Spinal cord (tissue), 10 donors: ENCODE results near the gene CDHR4. TPM values are rescaled to one million over a fixed set of nuclear protein-coding genes. Genes with fewer than 3 reads are reported as not detected.

Experiments used
- DNase-seq, 6 donors: peaks; one replicate each; pipeline versions ENCODE4 v3.0.0 to v3.0.0-alpha.2; 2013 to 2015; ENCODE audit warnings: low spot score in 6 of 6, low read depth in 4 of 6
- H3K27ac ChIP-seq: one replicate; pipeline ENCODE4 v1.5.1; 2013; ENCODE audit warnings: low read depth, low read length, control low read depth
- H3K27me3 ChIP-seq: one replicate; pipeline ENCODE4 v1.6.1; 2013; ENCODE audit warnings: low read length; ENCODE audit not compliant: control insufficient read depth, insufficient read depth
- H3K36me3 ChIP-seq: one replicate; pipeline ENCODE4 v1.6.1; 2013; ENCODE audit warnings: low read length; ENCODE audit not compliant: control insufficient read depth, insufficient read depth
- H3K4me1 ChIP-seq: one replicate; pipeline ENCODE4 v1.6.1; 2013; ENCODE audit warnings: low read length; ENCODE audit not compliant: control insufficient read depth, insufficient read depth
- H3K4me3 ChIP-seq: one replicate; pipeline ENCODE4 v1.5.1; 2013; ENCODE audit warnings: low read depth, low read length, control low read depth
- H3K9me3 ChIP-seq: one replicate; pipeline ENCODE4 v1.6.1; 2013; ENCODE audit warnings: low read length; ENCODE audit not compliant: control insufficient read depth, insufficient read depth
- WGBS: methylation state at CpG from one replicate; pipeline ENCODE4 v1.1.5; 2013; ENCODE audit warnings: missing lambda C conversion rate; ENCODE audit not compliant: insufficient coverage; 5-methylcytosine and 5-hydroxymethylcytosine counted together
- polyA plus RNA-seq, 2 donors: library from polyadenylated mRNA; unstranded; fragments of 120-200 nt; gene quantifications; one replicate each; pipeline ENCODE4 v1.2.1, GENCODE V29; 2013; ENCODE audit not compliant: insufficient read length in 2 of 2
- total RNA-seq, 2 donors: library from RNA; depleted of rRNA in 1 of 2; stranded (reverse); fragments of 120-200 nt in 1 of 2; fragments of >200 nt in 1 of 2; gene quantifications; one replicate each; pipeline versions ENCODE4 v1.2.3 to v1.2.4, GENCODE V29; 2013 to 2014
- donor health status: healthy.

CDHR4 gene
- total and polyA plus RNA-seq, 4 donors, result 0.10 to 0.59 (median 0.37) TPM

DNA sequence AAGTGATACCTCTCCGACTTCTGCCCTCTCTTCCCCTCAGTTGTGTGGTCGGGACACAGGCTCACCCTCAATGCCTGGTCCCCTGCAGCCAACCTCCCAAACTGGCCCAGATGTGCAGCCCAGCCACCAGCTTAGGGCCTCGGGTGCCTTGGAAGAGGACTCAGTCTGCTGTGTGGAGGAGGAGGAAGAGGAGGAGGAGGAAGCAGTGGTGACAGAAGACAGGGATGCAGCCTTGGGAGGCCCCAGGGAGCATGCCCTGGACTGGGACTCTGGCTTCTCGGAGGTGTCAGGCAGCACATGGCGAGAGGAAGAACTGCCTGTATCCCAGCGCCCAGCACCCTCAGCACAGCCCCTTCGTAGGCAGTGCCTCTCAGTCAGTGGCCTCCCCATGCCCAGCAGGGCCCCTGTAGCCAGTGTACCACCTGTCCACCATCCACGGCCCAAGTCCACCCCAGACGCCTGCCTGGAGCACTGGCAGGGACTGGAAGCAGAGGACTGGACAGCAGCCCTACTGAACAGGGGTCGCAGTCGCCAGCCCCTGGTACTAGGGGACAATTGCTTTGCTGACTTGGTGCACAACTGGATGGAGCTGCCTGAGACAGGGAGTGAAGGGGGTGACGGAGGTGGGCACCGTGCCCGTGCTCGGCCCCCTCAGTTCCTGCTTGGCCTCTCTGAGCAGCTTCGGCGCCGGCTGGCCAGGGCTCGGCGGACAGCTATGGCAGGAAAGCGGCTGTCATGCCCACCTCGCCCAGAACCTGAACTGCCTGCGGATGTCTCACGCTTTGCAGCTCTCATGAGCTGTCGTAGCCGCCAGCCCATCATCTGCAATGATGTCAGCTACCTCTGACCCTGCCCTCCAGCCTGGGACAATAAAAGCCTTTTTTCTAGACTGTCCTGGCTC lies 4.7 kb upstream of the CDHR4 start:
- Histone ChIP-seq H3K36me3 (peaks cover 16% of the 10 kb centered on the region), H3K27me3 (no peaks in the 10 kb centered on the region), H3K27ac (peak overlapping the region; percentile 85), H3K4me3 (peak overlapping the region; percentile 86), H3K9me3 (no peaks in the 10 kb centered on the region), H3K4me1 (peaks cover 56% of the 10 kb centered on the region)
- DNase-seq, result no peak
- 72% methylated on average over 24 of the region's 26 CpGs for WGBS

DNA sequence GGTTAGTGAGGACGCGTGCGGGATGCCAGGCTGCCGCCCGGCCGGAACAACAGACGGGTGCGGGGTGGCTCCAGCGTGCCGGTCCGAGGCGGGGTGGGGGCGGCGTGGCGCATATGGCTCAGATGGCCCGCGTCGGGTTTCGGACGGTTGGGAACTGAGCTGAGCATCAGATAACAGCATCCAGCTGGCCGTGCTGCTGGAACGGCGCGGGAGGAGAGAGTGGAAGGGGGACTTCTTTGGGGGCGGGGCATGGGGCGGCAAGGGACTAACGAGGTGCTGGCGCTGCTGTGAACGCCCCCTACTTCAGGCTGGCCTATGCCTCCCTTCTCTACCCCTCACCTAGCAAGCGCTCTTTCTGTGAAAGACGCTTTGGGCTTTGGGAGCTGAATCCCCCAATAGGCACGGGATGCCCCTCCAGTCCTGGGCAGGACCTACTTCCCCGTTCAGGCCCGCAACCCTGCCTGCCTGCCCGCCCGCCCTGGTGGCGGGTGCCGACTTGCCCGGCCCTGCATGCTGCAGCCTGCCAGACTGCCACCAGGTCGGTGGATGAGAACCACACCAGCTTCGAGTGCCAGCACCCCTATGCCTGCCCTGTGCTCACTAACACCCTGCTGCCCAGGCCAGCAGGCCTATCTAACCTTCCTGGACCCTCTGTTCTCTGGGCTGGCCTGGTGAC lies 3.9 kb upstream of the CDHR4 start:
- H3K4me1 ChIP-seq, result peaks cover 56% of the 10 kb centered on the region
- DNase-seq, result peak in 1 of 6 donors; percentile 73
- H3K27ac ChIP-seq, result peak overlapping the region; percentile 85
- peaks cover 14% of the 10 kb centered on the region for H3K36me3 ChIP-seq
- 2% methylated on average over 38 of the region's 41 CpGs for WGBS
- H3K9me3 ChIP-seq, result no peaks in the 10 kb centered on the region
- peak overlapping the region; percentile 86 for H3K4me3 ChIP-seq
- H3K27me3 ChIP-seq, result no peaks in the 10 kb centered on the region

DNA sequence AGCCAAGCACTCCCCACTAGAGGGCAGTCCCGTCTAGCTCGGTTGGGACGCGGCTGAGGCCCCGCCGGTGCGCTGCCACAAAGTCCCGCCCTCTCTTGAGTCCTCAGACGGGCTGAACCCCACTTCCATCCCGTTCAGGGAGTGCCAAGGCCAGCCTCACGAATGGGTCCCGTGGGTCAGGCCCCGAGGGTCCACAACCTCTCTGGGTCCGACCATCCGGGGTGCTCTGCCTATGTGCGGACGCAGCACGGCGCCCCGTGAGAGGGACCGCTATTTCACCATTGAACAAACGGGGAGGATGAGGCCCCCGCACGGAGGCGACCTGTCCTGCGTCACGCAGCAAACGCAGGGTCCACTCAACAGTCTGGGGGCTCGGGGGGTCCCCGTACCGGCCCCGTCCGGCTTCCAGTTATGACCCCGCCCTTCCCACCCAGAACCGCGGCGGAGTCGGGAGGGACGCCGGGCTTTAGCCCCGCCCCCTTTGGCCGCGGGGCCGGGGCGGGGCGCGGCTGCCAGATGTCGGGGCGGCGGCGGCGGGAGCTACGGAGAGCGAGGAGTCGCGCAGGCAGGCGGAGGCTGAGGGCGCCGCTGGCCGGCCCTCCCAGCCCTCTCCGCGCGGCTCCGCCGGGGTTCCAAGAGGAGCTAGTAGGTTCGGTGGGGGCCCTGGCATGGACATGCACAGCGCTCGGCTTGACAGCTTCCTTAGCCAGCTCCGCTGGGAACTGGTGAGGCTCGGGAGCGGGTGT lies 3.2 kb upstream of the CDHR4 start, which contains the start of gene INKA1:
INKA1 (plus strand) TSS at position 543 of the 746 bp plus-strand sequence; CDS start at position 675, 132 bp downstream.
- under 1% methylated on average over 71 of the region's 71 CpGs for WGBS
- H3K4me3 ChIP-seq, result peak within 1 kb of the TSS; percentile 86
- H3K36me3 ChIP-seq, result peaks cover 14% of the 10 kb centered on the region
- peak; percentile 82 to 96 (median 83) for DNase-seq
- no peaks in the 10 kb centered on the region for H3K27me3 ChIP-seq
- peak within 1 kb of the TSS; percentile 87 for H3K27ac ChIP-seq
- H3K9me3 ChIP-seq, result no peaks in the 10 kb centered on the region
- H3K4me1 ChIP-seq, result peaks cover 53% of the 10 kb centered on the region

DNA sequence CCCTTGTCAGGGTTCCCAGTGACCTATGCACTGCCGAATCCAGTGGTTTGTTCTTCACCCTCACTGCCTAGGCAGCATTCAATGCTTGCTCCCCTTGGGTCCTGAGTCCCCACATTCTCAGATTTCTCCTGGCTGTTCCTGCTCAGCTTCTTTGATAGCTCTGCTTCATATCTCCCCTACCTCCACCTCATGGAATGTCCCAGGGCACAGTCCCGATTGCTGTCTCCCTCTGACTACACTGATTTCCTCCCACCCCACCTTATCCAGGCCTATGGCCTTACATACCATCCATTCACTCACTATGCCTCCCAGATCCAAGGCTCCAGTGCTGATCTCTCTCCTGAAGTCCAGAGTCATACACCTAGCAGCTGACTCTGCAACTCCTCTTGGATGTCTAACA lies 1.5 kb upstream of the CDHR4 start:
- no peak overlapping the region for H3K4me3 ChIP-seq
- H3K9me3 ChIP-seq, result no peaks in the 10 kb centered on the region
- H3K27ac ChIP-seq, result no peak overlapping the region
- WGBS, result 86% methylated on average over 2 of the region's 2 CpGs
- DNase-seq, result no peak
- no peaks in the 10 kb centered on the region for H3K27me3 ChIP-seq
- H3K36me3 ChIP-seq, result peaks cover 14% of the 10 kb centered on the region
- peaks cover 36% of the 10 kb centered on the region for H3K4me1 ChIP-seq

DNA sequence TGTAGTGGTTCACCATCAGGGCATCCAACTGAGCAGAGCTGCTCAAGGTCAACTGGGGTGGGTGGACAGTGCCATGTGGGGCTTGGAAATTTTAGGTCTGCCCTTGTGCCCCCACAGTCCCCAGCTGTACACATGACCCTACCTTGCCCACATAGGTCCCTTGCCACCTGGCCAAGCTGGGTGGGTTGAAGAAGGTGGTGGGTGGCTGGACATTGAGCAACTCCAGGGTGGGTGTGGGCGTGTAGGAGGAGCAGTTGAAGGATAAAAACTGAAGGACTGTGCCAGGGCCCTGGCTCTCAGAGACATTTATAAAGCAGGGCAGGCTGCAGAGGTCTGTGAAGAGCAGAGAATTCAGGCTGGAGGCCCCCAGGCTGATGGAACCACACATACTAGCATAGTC lies 568 bp downstream of the CDHR4 start:
- no peak overlapping the region for H3K27ac ChIP-seq
- no peak overlapping the region for H3K4me3 ChIP-seq
- WGBS, result 50% methylated on average over 1 of the region's 1 CpG
- H3K4me1 ChIP-seq, result peaks cover 15% of the 10 kb centered on the region
- H3K27me3 ChIP-seq, result no peaks in the 10 kb centered on the region
- no peak for DNase-seq
- H3K9me3 ChIP-seq, result no peaks in the 10 kb centered on the region
- H3K36me3 ChIP-seq, result peaks cover 1% of the 10 kb centered on the region

DNA sequence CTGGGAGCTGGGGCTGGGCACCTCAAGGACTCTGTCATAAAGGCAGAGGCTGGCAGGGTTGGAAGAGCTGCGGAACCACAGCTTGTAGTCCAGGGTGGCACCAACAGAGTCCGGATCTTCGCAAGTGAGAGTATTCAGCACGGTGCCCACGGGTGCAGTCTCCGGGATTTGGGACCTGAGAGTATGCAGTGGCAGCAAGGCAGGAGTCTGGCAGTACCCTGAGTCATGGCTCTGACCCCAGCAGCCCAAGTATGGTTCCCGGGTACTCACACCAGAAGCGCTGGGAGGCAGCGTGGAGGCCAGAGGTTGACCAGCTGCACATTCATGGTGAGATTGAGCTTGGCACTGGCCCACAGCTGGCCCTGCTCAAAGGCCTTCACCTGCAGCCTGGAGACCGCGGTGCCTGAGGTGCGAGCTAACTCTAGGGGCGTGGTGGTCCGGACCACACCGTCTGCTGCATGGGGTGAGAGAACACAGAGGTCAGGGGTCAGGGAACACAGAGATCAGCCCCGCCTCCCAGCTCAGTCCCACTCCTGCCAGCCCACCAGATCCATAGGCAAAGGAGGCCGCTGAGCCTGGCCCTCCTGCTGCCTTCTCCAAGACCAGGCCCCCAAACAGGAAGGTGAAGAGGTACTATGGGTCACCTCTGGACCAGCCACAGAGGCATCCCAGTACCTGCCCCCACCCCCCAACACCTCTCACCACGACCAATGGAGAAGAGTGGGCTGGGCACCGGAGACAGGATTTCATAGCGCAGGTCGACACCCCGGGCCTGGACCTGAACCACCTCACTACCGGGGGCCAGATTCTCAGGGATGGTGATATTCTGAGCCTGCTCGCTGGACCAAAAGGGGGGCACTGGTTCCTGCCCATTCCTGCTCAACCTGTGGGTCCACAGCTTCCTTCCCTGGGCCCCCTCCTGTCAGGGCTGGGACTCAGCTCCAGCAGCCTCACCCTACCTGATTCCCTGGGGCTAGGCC lies 4.5 kb downstream of the CDHR4 start:
- WGBS, result 77% methylated on average over 24 of the region's 24 CpGs
- H3K27me3 ChIP-seq, result no peaks in the 10 kb centered on the region
- no peak for DNase-seq
- no peak overlapping the region for H3K4me3 ChIP-seq
- no peaks in the 10 kb centered on the region for H3K36me3 ChIP-seq
- no peaks in the 10 kb centered on the region for H3K9me3 ChIP-seq
- no peaks in the 10 kb centered on the region for H3K4me1 ChIP-seq
- no peak overlapping the region for H3K27ac ChIP-seq

DNA sequence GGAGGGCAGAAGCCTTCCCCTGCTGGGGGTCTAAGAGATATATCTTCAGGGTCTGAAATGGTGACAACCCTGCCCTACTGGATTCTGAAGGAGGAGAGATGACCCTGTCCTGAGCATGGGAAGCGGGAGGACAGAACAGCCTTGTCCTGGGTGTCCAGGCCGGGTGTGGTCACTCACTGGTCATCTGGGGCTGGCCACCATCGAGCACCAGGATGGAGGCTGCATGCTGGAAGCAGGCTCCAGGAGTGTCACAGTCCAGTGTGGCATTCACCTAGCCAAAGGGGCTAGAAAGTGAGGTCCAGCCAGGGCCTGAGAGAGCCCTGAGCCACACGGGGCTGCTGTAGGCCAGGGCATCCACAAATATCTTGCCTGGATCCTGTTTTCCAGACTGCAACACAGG lies 5.2 kb downstream of the CDHR4 start:
- DNase-seq, result no peak
- 80% methylated on average over 4 of the region's 4 CpGs for WGBS
- Histone ChIP-seq H3K27me3 (no peaks in the 10 kb centered on the region), H3K4me1 (no peaks in the 10 kb centered on the region), H3K27ac (no peak overlapping the region), H3K9me3 (no peaks in the 10 kb centered on the region), H3K36me3 (no peaks in the 10 kb centered on the region), H3K4me3 (no peak overlapping the region)

DNA sequence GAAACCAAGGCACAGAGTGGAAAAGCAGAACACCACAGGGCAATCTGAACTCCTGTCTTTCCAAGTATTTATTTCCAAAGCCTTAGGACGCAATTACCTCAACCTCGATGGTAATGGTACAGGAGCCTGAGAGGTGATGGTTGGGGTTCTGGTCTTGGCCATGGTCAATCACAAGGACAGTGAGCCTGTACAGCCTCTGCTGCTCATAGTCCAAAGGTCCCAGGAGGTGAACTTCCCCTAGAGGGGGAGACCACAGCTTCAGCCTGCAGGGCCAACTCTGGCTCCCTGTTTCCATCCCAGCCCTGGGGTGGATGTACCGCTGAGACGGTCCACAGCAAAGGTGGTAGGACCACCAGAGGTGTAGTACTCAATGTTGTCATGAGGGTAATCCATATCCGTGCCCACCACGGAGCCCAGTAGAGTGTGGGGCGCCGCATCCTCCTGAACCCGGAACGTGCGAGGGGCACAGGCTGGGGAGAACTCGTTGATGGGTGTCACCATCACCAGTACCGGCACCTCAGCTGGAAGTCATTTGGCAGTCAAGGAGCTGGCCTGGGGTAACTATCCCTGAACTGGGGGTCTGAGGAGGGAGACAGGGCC lies 6.1 kb downstream of the CDHR4 start:
- no peak for DNase-seq
- no peak overlapping the region for H3K27ac ChIP-seq
- no peaks in the 10 kb centered on the region for H3K9me3 ChIP-seq
- H3K4me3 ChIP-seq, result no peak overlapping the region
- no peaks in the 10 kb centered on the region for H3K36me3 ChIP-seq
- H3K27me3 ChIP-seq, result no peaks in the 10 kb centered on the region
- H3K4me1 ChIP-seq, result no peaks in the 10 kb centered on the region
- 96% methylated on average over 11 of the region's 13 CpGs for WGBS
